Measurements from ENCODE around the gene MLLT3. TPM values are rescaled to one million over a fixed set of nuclear protein-coding genes. Genes with fewer than 3 reads are reported as not detected.

The MLLT3 gene
- total and polyA plus RNA-seq, 2 of the 8 experiments (the other 6 are each of a cell fraction or from before 2014, with no cell fraction given), result 5.9 to 9.6 TPM

DNA sequence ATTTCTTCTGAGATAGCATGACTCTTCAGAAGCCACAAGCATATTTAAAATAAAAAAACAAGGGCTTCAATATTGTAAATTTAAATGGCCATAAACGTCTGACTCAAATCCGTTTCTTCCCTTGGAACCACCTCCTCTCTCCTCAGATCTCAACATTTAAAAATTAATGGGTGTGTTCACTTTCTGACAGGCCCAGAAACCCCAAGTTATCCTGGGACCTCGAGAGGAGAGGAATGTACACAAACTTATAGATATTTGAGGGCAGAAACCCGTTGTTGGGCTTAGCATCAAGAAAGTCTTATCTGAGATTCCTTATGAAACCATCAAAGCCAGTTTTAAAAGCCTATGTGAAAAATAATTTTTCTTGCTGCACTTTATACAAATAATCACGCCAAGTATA is 29.2 kb downstream of the MLLT3 start (continued):
- TF ChIP-seq, protein P1, sequence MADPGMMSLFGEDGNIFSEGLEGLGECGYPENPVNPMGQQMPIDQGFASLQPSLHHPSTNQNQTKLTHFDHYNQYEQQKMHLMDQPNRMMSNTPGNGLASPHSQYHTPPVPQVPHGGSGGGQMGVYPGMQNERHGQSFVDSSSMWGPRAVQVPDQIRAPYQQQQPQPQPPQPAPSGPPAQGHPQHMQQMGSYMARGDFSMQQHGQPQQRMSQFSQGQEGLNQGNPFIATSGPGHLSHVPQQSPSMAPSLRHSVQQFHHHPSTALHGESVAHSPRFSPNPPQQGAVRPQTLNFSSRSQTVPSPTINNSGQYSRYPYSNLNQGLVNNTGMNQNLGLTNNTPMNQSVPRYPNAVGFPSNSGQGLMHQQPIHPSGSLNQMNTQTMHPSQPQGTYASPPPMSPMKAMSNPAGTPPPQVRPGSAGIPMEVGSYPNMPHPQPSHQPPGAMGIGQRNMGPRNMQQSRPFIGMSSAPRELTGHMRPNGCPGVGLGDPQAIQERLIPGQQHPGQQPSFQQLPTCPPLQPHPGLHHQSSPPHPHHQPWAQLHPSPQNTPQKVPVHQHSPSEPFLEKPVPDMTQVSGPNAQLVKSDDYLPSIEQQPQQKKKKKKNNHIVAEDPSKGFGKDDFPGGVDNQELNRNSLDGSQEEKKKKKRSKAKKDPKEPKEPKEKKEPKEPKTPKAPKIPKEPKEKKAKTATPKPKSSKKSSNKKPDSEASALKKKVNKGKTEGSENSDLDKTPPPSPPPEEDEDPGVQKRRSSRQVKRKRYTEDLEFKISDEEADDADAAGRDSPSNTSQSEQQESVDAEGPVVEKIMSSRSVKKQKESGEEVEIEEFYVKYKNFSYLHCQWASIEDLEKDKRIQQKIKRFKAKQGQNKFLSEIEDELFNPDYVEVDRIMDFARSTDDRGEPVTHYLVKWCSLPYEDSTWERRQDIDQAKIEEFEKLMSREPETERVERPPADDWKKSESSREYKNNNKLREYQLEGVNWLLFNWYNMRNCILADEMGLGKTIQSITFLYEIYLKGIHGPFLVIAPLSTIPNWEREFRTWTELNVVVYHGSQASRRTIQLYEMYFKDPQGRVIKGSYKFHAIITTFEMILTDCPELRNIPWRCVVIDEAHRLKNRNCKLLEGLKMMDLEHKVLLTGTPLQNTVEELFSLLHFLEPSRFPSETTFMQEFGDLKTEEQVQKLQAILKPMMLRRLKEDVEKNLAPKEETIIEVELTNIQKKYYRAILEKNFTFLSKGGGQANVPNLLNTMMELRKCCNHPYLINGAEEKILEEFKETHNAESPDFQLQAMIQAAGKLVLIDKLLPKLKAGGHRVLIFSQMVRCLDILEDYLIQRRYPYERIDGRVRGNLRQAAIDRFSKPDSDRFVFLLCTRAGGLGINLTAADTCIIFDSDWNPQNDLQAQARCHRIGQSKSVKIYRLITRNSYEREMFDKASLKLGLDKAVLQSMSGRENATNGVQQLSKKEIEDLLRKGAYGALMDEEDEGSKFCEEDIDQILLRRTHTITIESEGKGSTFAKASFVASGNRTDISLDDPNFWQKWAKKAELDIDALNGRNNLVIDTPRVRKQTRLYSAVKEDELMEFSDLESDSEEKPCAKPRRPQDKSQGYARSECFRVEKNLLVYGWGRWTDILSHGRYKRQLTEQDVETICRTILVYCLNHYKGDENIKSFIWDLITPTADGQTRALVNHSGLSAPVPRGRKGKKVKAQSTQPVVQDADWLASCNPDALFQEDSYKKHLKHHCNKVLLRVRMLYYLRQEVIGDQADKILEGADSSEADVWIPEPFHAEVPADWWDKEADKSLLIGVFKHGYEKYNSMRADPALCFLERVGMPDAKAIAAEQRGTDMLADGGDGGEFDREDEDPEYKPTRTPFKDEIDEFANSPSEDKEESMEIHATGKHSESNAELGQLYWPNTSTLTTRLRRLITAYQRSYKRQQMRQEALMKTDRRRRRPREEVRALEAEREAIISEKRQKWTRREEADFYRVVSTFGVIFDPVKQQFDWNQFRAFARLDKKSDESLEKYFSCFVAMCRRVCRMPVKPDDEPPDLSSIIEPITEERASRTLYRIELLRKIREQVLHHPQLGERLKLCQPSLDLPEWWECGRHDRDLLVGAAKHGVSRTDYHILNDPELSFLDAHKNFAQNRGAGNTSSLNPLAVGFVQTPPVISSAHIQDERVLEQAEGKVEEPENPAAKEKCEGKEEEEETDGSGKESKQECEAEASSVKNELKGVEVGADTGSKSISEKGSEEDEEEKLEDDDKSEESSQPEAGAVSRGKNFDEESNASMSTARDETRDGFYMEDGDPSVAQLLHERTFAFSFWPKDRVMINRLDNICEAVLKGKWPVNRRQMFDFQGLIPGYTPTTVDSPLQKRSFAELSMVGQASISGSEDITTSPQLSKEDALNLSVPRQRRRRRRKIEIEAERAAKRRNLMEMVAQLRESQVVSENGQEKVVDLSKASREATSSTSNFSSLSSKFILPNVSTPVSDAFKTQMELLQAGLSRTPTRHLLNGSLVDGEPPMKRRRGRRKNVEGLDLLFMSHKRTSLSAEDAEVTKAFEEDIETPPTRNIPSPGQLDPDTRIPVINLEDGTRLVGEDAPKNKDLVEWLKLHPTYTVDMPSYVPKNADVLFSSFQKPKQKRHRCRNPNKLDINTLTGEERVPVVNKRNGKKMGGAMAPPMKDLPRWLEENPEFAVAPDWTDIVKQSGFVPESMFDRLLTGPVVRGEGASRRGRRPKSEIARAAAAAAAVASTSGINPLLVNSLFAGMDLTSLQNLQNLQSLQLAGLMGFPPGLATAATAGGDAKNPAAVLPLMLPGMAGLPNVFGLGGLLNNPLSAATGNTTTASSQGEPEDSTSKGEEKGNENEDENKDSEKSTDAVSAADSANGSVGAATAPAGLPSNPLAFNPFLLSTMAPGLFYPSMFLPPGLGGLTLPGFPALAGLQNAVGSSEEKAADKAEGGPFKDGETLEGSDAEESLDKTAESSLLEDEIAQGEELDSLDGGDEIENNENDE (IDR thresholded peaks at IDR 0.05; ENCODE audit: insufficient replicate concordance, low read length), result no peak
- no peak for TF ChIP-seq PHF8 (conservative IDR thresholded peaks at IDR 0.05; ENCODE audit: low read depth, low read length)
- TF ChIP-seq RAD21 (IDR thresholded peaks at IDR 0.05 in 1 of 2, conservative IDR thresholded peaks at IDR 0.05 in 1 of 2; ENCODE audit: low read depth in 2 of 2, low read length in 2 of 2), result no peak
- TF ChIP-seq KDM4A (IDR thresholded peaks at IDR 0.05; ENCODE audit: low read depth, low read length, severe bottlenecking), result no peak
- TF ChIP-seq SP1 (IDR thresholded peaks at IDR 0.05; ENCODE audit: low read depth, low read length), result no peak
- TF ChIP-seq, protein P2, sequence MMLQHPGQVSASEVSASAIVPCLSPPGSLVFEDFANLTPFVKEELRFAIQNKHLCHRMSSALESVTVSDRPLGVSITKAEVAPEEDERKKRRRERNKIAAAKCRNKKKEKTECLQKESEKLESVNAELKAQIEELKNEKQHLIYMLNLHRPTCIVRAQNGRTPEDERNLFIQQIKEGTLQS (IDR thresholded peaks at IDR 0.05; ENCODE audit: insufficient read depth, low read depth, low read length), result no peak

Measured in H1 (cell line).